HepG2 (cell line): ENCODE measurements around the gene TPSB2.

Experiments used
- IRF2 ChIP-seq: IDR thresholded peaks from 2 replicates; pipeline ENCODE4 v1.6.1; 2018; ENCODE audit warnings: missing genetic modification reagents, missing compliant biosample characterization
- THAP11 ChIP-seq: IDR thresholded peaks from 2 replicates; pipeline ENCODE4 v1.6.1; 2016; ENCODE audit warnings: missing biosample characterization, missing genetic modification reagents
- ZNF30 ChIP-seq: sonication (generic); formaldehyde crosslinking; IDR thresholded peaks from 2 replicates; pipeline ENCODE4 v1.5.0; 2020; ENCODE audit warnings: mild to moderate bottlenecking, missing genetic modification reagents
- TF ChIP-seq, protein P1 (sequence below): sonication (generic); formaldehyde crosslinking; IDR thresholded peaks from 2 replicates; pipeline ENCODE4 v1.5.0; 2020; ENCODE audit warnings: mild to moderate bottlenecking, missing genetic modification reagents, moderate library complexity

DNA sequence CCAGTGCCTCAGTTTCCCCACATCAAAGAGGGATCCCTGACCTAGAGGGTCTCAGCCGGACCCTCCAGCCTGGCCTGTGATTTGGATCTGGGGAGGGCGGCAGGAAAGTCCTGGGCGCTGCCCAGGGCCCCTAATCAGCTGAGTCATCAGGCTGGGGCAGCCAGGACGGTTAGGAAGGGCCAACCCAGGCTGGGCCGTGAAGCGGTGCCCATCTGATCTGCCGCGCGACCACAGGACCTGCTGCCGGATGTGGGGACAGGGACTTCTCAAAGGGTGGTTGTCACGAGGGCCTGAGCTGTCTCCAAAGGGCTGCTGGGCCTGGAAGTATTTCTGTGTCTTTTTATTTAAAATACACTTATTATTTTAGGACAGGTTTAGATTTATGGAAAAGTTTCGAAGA lies 14.9 kb upstream of the TPSB2 start:
- TF ChIP-seq THAP11: no peak
- TF ChIP-seq IRF2 (CRISPR knock-in tag): no peak
- TF ChIP-seq, protein P1, sequence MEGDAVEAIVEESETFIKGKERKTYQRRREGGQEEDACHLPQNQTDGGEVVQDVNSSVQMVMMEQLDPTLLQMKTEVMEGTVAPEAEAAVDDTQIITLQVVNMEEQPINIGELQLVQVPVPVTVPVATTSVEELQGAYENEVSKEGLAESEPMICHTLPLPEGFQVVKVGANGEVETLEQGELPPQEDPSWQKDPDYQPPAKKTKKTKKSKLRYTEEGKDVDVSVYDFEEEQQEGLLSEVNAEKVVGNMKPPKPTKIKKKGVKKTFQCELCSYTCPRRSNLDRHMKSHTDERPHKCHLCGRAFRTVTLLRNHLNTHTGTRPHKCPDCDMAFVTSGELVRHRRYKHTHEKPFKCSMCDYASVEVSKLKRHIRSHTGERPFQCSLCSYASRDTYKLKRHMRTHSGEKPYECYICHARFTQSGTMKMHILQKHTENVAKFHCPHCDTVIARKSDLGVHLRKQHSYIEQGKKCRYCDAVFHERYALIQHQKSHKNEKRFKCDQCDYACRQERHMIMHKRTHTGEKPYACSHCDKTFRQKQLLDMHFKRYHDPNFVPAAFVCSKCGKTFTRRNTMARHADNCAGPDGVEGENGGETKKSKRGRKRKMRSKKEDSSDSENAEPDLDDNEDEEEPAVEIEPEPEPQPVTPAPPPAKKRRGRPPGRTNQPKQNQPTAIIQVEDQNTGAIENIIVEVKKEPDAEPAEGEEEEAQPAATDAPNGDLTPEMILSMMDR (CRISPR knock-in tag): no peak
- no peak for TF ChIP-seq ZNF30 (CRISPR knock-in tag)
